Loucy (cell line): ENCODE measurements around the gene ADAMTS6.

Experiments
- H2AFZ ChIP-seq: fragments of 200-600 bp; sonication (generic); 2 replicates; pipeline ENCODE4 v1.6.0; 2016; ENCODE audit warnings: antibody characterized with exemption, mild to moderate bottlenecking, low read length, moderate library complexity
- H3F3A ChIP-seq: fragments of 200-600 bp; 2 replicates; pipeline ENCODE4 v1.6.0; 2016; ENCODE audit warnings: antibody characterized with exemption, low read depth, mild to moderate bottlenecking
- H3K27me3 ChIP-seq: fragments of 200-600 bp; sonication (generic); 2 replicates; pipeline ENCODE4 v1.6.1; 2014; ENCODE audit warnings: low read length, mild to moderate bottlenecking; ENCODE audit not compliant: insufficient read depth, poor library complexity, severe bottlenecking
- H3K36me3 ChIP-seq: fragments of 200-600 bp; sonication (generic); 2 replicates; pipeline ENCODE4 v1.6.1; 2016; ENCODE audit warnings: low read length; ENCODE audit not compliant: insufficient read depth
- H3K4me1 ChIP-seq: fragments of 200-600 bp; sonication (generic); 2 replicates; pipeline ENCODE4 v1.5.1; 2014; ENCODE audit warnings: low read length, mild to moderate bottlenecking; ENCODE audit not compliant: insufficient read depth, poor library complexity, severe bottlenecking
- H3K4me2 ChIP-seq: fragments of 200-600 bp; sonication (generic); 2 replicates; pipeline ENCODE4 v1.6.0; 2014; ENCODE audit warnings: antibody characterized with exemption, low read length, low read depth, mild to moderate bottlenecking; ENCODE audit not compliant: poor library complexity, severe bottlenecking
- H3K4me3 ChIP-seq: fragments of 200-600 bp; sonication (generic); 2 replicates; pipeline ENCODE4 v1.5.1; 2014; ENCODE audit warnings: low read length, mild to moderate bottlenecking, mixed read lengths; ENCODE audit not compliant: poor library complexity, severe bottlenecking
- H3K79me2 ChIP-seq: fragments of 200-600 bp; sonication (generic); 2 replicates; pipeline ENCODE4 v1.6.1; 2014; ENCODE audit warnings: low read length; ENCODE audit not compliant: insufficient read depth
- H3K9ac ChIP-seq: fragments of 200-600 bp; sonication (generic); 2 replicates; pipeline ENCODE4 v1.6.0; 2014; ENCODE audit warnings: mild to moderate bottlenecking, low read depth, low read length, moderate library complexity; ENCODE audit not compliant: poor library complexity, severe bottlenecking
- H3K9me2 ChIP-seq: fragments of 200-600 bp; sonication (generic); replicated peaks from 2 replicates; pipeline ENCODE4 v1.6.1; 2016; ENCODE audit warnings: low read depth, low read length, mixed read lengths
- H3K9me3 ChIP-seq: fragments of 200-600 bp; sonication (generic); 2 replicates; pipeline ENCODE4 v1.6.1; 2014; ENCODE audit warnings: mild to moderate bottlenecking, antibody characterized with exemption, low read length, low read depth; ENCODE audit not compliant: insufficient read depth
- H4K20me1 ChIP-seq: fragments of 200-600 bp; sonication (generic); 2 replicates; pipeline ENCODE4 v1.6.0; 2014; ENCODE audit warnings: antibody characterized with exemption, low read length, mild to moderate bottlenecking; ENCODE audit not compliant: insufficient read depth, poor library complexity, severe bottlenecking
- CTCF ChIP-seq: fragments of 200-600 bp; sonication (generic); conservative IDR thresholded peaks from 2 replicates; pipeline ENCODE4 v1.5.1; 2014; ENCODE audit warnings: mild to moderate bottlenecking, antibody characterized with exemption, low read length
- EZH2phosphoT487 ChIP-seq: fragments of 200-600 bp; IDR thresholded peaks from 2 replicates; pipeline ENCODE4 v1.6.1; 2018; ENCODE audit warnings: antibody characterized with exemption, mild to moderate bottlenecking, moderate library complexity, borderline replicate concordance

ADAMTS6 gene

GRCh38 chr5:65100911-65101631, 380.6 kb downstream of the ADAMTS6 start:
- Histone ChIP-seq H3K36me3 (no peaks in the 10 kb centered on the region), H3K4me1 (no peaks in the 10 kb centered on the region), H2AFZ (no peak overlapping the region; the same call in 1 of the 2 replicates), H3K4me3 (no peak overlapping the region), H3K9me3 (no peaks in the 10 kb centered on the region), H4K20me1 (no peaks in the 10 kb centered on the region), H3K27me3 (no peaks in the 10 kb centered on the region), H3K4me2 (no peak overlapping the region), H3K79me2 (no peaks in the 10 kb centered on the region), H3K9me2 (no peaks in the 10 kb centered on the region), H3F3A (no peaks in the 10 kb centered on the region), H3K9ac (no peak overlapping the region)
- no peak for TF ChIP-seq EZH2phosphoT487
- TF ChIP-seq CTCF: peak; percentile 76
